ENCODE data around the gene MARVELD3. TPM values are rescaled to one million over a fixed set of nuclear protein-coding genes. Genes with fewer than 3 reads are reported as not detected.

The MARVELD3 gene
- total and polyA plus RNA-seq, 2 of the 8 experiments (the other 6 are each of a cell fraction or from before 2014, with no cell fraction given): 18.0 to 34.8 TPM

GRCh38 chr16:71609066-71609465 lies 16.9 kb upstream of the MARVELD3 start (continued):
- TF ChIP-seq ASH2L (IDR thresholded peaks at IDR 0.05; ENCODE audit: low read length) (no peak), TBP (IDR thresholded peaks at IDR 0.05; ENCODE audit: low read depth, low read length) (no peak), CHD1 (IDR thresholded peaks at IDR 0.05; ENCODE audit: low read depth, low read length) (no peak)

All from H1 (cell line).